Measurements from ENCODE around the gene C1QC.

The C1QC gene

DNA sequence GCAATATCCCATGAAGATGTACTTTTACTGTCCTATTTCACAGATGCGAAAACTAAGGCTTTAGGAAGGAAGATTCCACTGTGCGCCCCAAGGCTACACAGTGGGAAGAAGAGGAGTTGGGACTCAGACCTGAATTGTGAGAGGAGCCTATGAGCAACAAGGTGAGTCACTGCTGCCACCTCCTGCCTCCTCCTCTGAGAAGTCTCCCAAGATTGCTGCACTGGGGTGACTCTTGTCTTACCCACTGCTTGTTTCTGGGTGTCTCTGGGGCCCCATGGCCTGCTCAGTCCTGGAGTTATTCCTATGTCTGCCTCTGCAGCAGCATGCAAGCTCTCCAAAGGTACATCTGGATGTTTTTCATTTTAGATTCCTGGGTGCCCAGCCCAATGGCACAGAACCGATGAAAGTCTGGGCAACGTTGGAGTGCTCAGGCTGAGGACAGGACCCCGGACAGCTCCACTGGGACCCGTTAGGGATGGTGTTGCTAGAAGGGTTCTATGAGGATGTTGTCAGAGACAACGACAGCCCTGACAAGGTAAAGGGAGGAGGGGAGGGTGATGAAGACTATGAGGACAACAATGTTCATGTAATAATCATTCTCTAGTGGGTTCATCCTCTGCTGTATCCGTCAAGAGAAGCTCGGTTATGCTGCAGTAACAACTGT is 18.0 kb upstream of the C1QC start:
- Histone ChIP-seq H2BK12ac (ENCODE audit: low read length) (no peak overlapping the region), H3K9me3 (replicated peaks in 1 of 2; ENCODE audit: control insufficient read depth in 2 of 2, insufficient read depth in 1 of 2, low read depth in 1 of 2, low read length in 2 of 2) (no peaks in the 10 kb centered on the region), H2BK120ac (ENCODE audit: low read depth, low read length) (no peak overlapping the region), H3K79me1 (ENCODE audit: low read depth, low read length) (no peaks in the 10 kb centered on the region), H3K27ac (replicated peaks; ENCODE audit: low read length) (no peak overlapping the region), H3K4me2 (ENCODE audit: insufficient read depth, low read length, poor library complexity, severe bottlenecking) (no peak overlapping the region), H3K14ac (ENCODE audit: low read length) (no peak overlapping the region), H3K4me1 (ENCODE audit: control insufficient read depth in 2 of 2, insufficient read depth in 1 of 2, low read depth in 1 of 2, low read length in 2 of 2) (peaks cover 2 to 7% of the 10 kb centered on the region in 2 donors), H2AFZ (ENCODE audit: low read length) (no peak overlapping the region), H2AK5ac (ENCODE audit: low read depth, low read length) (no peak overlapping the region), H3K4ac (ENCODE audit: low read length) (no peak overlapping the region), H3K36me3 (replicated peaks in 1 of 2; ENCODE audit: control insufficient read depth in 2 of 2, insufficient read depth in 2 of 2, low read length in 2 of 2) (no peaks in the 10 kb centered on the region), H3K23ac (ENCODE audit: low read depth, low read length, poor library complexity) (no peak overlapping the region), H3K4me3 (ENCODE audit: low read length in 2 of 2) (no peak overlapping the region), H3K18ac (ENCODE audit: low read length) (no peak overlapping the region), H2BK15ac (ENCODE audit: low read length) (no peak overlapping the region), H2BK5ac (ENCODE audit: low read length) (no peak overlapping the region), H4K8ac (ENCODE audit: low read depth, low read length) (no peak overlapping the region), H3K9ac (ENCODE audit: low read depth, low read length, poor library complexity) (no peak overlapping the region), H3K27me3 (ENCODE audit: control insufficient read depth in 3 of 3, insufficient read depth in 3 of 3, low read depth in 1 of 3, low read length in 3 of 3) (peaks cover 0 to 57% (median 0%) of the 10 kb centered on the region in 3 experiments), H4K91ac (ENCODE audit: low read depth, low read length, poor library complexity) (no peak overlapping the region)
- peak; percentile 23 for DNase-seq (ENCODE audit: low spot score)
- no CpG with 5 or more reads among the region's 9 CpGs for WGBS, 2 donors (ENCODE audit: extremely low coverage in 2 of 2, insufficient read length in 2 of 2, insufficient replicate concordance in 1 of 2)

GRCh38 chr1:22626237-22627157 is 16.9 kb upstream of the C1QC start:
- Histone ChIP-seq H3K4me1 (ENCODE audit: control insufficient read depth in 2 of 2, insufficient read depth in 1 of 2, low read depth in 1 of 2, low read length in 2 of 2) (peaks cover 2 to 10% of the 10 kb centered on the region in 2 donors), H3K14ac (ENCODE audit: low read length) (no peak overlapping the region), H2BK5ac (ENCODE audit: low read length) (no peak overlapping the region), H4K8ac (ENCODE audit: low read depth, low read length) (no peak overlapping the region), H2BK15ac (ENCODE audit: low read length) (no peak overlapping the region), H3K36me3 (replicated peaks in 1 of 2; ENCODE audit: control insufficient read depth in 2 of 2, insufficient read depth in 2 of 2, low read length in 2 of 2) (no peaks in the 10 kb centered on the region), H3K4ac (ENCODE audit: low read length) (no peak overlapping the region), H2BK120ac (ENCODE audit: low read depth, low read length) (no peak overlapping the region), H3K9ac (ENCODE audit: low read depth, low read length, poor library complexity) (no peak overlapping the region), H3K27me3 (ENCODE audit: control insufficient read depth in 3 of 3, insufficient read depth in 3 of 3, low read depth in 1 of 3, low read length in 3 of 3) (peaks cover 0 to 55% (median 0%) of the 10 kb centered on the region in 3 experiments), H2AFZ (ENCODE audit: low read length) (no peak overlapping the region), H3K79me1 (ENCODE audit: low read depth, low read length) (no peaks in the 10 kb centered on the region), H2BK12ac (ENCODE audit: low read length) (no peak overlapping the region), H3K9me3 (replicated peaks in 1 of 2; ENCODE audit: control insufficient read depth in 2 of 2, insufficient read depth in 1 of 2, low read depth in 1 of 2, low read length in 2 of 2) (no peaks in the 10 kb centered on the region), H3K23ac (ENCODE audit: low read depth, low read length, poor library complexity) (no peak overlapping the region), H4K91ac (ENCODE audit: low read depth, low read length, poor library complexity) (no peak overlapping the region), H3K18ac (ENCODE audit: low read length) (no peak overlapping the region), H3K4me2 (ENCODE audit: insufficient read depth, low read length, poor library complexity, severe bottlenecking) (no peak overlapping the region), H2AK5ac (ENCODE audit: low read depth, low read length) (no peak overlapping the region), H3K4me3 (ENCODE audit: low read length in 2 of 2) (no peak overlapping the region), H3K27ac (replicated peaks; ENCODE audit: low read length) (no peak overlapping the region)
- DNase-seq (ENCODE audit: low spot score), result no peak
- no CpG with 5 or more reads among the region's 20 CpGs for WGBS, 2 donors (ENCODE audit: extremely low coverage in 2 of 2, insufficient read length in 2 of 2, insufficient replicate concordance in 1 of 2)

GRCh38 chr1:22627331-22627730 is 16.1 kb upstream of the C1QC start:
- H3K23ac ChIP-seq (ENCODE audit: low read depth, low read length, poor library complexity), result no peak overlapping the region
- H4K91ac ChIP-seq (ENCODE audit: low read depth, low read length, poor library complexity), result no peak overlapping the region
- H3K27me3 ChIP-seq (ENCODE audit: control insufficient read depth in 3 of 3, insufficient read depth in 3 of 3, low read depth in 1 of 3, low read length in 3 of 3), result peaks cover 0 to 49% (median 0%) of the 10 kb centered on the region in 3 experiments
- WGBS, 2 donors (ENCODE audit: extremely low coverage in 2 of 2, insufficient read length in 2 of 2, insufficient replicate concordance in 1 of 2), result no CpG with 5 or more reads among the region's 5 CpGs
- H3K4me2 ChIP-seq (ENCODE audit: insufficient read depth, low read length, poor library complexity, severe bottlenecking), result no peak overlapping the region
- no peak overlapping the region for H2BK12ac ChIP-seq (ENCODE audit: low read length)
- H3K36me3 ChIP-seq (replicated peaks in 1 of 2; ENCODE audit: control insufficient read depth in 2 of 2, insufficient read depth in 2 of 2, low read length in 2 of 2), result no peaks in the 10 kb centered on the region
- no peaks in the 10 kb centered on the region for H3K9me3 ChIP-seq (replicated peaks in 1 of 2; ENCODE audit: control insufficient read depth in 2 of 2, insufficient read depth in 1 of 2, low read depth in 1 of 2, low read length in 2 of 2)
- no peak overlapping the region for H3K4me3 ChIP-seq (ENCODE audit: low read length in 2 of 2)
- H3K9ac ChIP-seq (ENCODE audit: low read depth, low read length, poor library complexity), result no peak overlapping the region
- no peak overlapping the region for H2BK15ac ChIP-seq (ENCODE audit: low read length)
- no peaks in the 10 kb centered on the region for H3K79me1 ChIP-seq (ENCODE audit: low read depth, low read length)
- DNase-seq (ENCODE audit: low spot score), result no peak
- H2BK5ac ChIP-seq (ENCODE audit: low read length), result no peak overlapping the region
- no peak overlapping the region for H2AFZ ChIP-seq (ENCODE audit: low read length)
- no peak overlapping the region for H4K8ac ChIP-seq (ENCODE audit: low read depth, low read length)
- no peak overlapping the region for H3K14ac ChIP-seq (ENCODE audit: low read length)
- H2AK5ac ChIP-seq (ENCODE audit: low read depth, low read length), result no peak overlapping the region
- H3K4ac ChIP-seq (ENCODE audit: low read length), result no peak overlapping the region
- H3K4me1 ChIP-seq (ENCODE audit: control insufficient read depth in 2 of 2, insufficient read depth in 1 of 2, low read depth in 1 of 2, low read length in 2 of 2), result peaks cover 2 to 10% of the 10 kb centered on the region in 2 donors
- H3K27ac ChIP-seq (replicated peaks; ENCODE audit: low read length), result no peak overlapping the region
- H3K18ac ChIP-seq (ENCODE audit: low read length), result no peak overlapping the region
- no peak overlapping the region for H2BK120ac ChIP-seq (ENCODE audit: low read depth, low read length)
